IMR-90 (cell line): ENCODE results near the gene AADACL4. TPM values are rescaled to one million over a fixed set of nuclear protein-coding genes. Genes with fewer than 3 reads are reported as not detected.

Source experiments
- ATAC-seq: fragments of 200-7000 bp; cut with Tn5 transposase; 2 replicates; pipeline ENCODE4 v1.9.1; 2020; ENCODE audit warnings: low read depth, mild to moderate bottlenecking, moderate library complexity
- BruUV-seq: library from RNA; stranded (reverse); fragments of 400-500 nt; replicated peaks from 2 replicates; lab custom pipeline; 2021; lab: Mats Ljungman, UMichigan
- CTCF ChIA-PET: fragments of 300-600 bp; formaldehyde crosslinking; extraction: SDS; loops from one replicate; lab custom pipeline; 2021; ENCODE audit warnings: antibody characterized with exemption; lab: Yijun Ruan, JAX
- POLR2A ChIA-PET: fragments of 300-600 bp; sonication (Branson Sonifier 250); formaldehyde crosslinking; loops from one replicate; lab custom pipeline; 2022; ENCODE audit warnings: antibody characterized with exemption; ENCODE audit not compliant: unreplicated experiment; lab: Charles Lee
- DNase-seq: peaks from one replicate; pipeline ENCODE4 v3.0.0; 2013
- H2AFZ ChIP-seq: replicated peaks from 2 replicates; pipeline ENCODE3; 2013; ENCODE audit warnings: low read length, mild to moderate bottlenecking; ENCODE audit not compliant: poor library complexity
- H2AK5ac ChIP-seq: 2 replicates; pipeline ENCODE4 v1.6.1; 2013; ENCODE audit warnings: low read depth, low read length, inconsistent platforms
- H2AK9ac ChIP-seq: replicated peaks from 2 replicates; pipeline ENCODE3; 2013; ENCODE audit warnings: mild to moderate bottlenecking, low read depth, low read length, moderate library complexity; ENCODE audit not compliant: poor library complexity
- H2BK120ac ChIP-seq: 2 replicates; pipeline ENCODE4 v1.6.1; 2013; ENCODE audit warnings: low read depth, low read length, inconsistent platforms
- H2BK15ac ChIP-seq: 3 replicates; pipeline ENCODE4 v1.6.1; 2013; ENCODE audit warnings: low read depth, low read length, inconsistent platforms
- H2BK20ac ChIP-seq: 2 replicates; pipeline ENCODE4 v1.6.1; 2013; ENCODE audit warnings: low read depth, mild to moderate bottlenecking, inconsistent platforms, low read length, moderate library complexity
- H2BK5ac ChIP-seq: 2 replicates; pipeline ENCODE4 v1.6.1; 2013; ENCODE audit warnings: mild to moderate bottlenecking, low read depth, low read length, inconsistent platforms; ENCODE audit not compliant: poor library complexity, severe bottlenecking
- H3K14ac ChIP-seq: replicated peaks from 2 replicates; pipeline ENCODE4 v1.6.1; 2013; ENCODE audit warnings: low read depth, low read length, inconsistent platforms
- H3K18ac ChIP-seq: 2 replicates; pipeline ENCODE4 v1.6.1; 2013; ENCODE audit warnings: low read depth, low read length, control low read depth
- H3K23ac ChIP-seq: 2 replicates; pipeline ENCODE4 v1.6.1; 2013; ENCODE audit warnings: low read depth, low read length, inconsistent platforms
- H3K27ac ChIP-seq: 2 replicates; pipeline ENCODE4 v1.5.1; 2013; ENCODE audit warnings: mild to moderate bottlenecking, control low read depth, low read length; ENCODE audit not compliant: insufficient read depth
- H3K27me3 ChIP-seq: 2 replicates; pipeline ENCODE4 v1.6.1; 2013; ENCODE audit warnings: low read length; ENCODE audit not compliant: control insufficient read depth, insufficient read depth
- H3K36me3 ChIP-seq: 2 replicates; pipeline ENCODE4 v1.6.1; 2013; ENCODE audit warnings: low read length, mixed read lengths; ENCODE audit not compliant: control insufficient read depth, insufficient read depth
- H3K4ac ChIP-seq: 2 replicates; pipeline ENCODE4 v1.6.1; 2013; ENCODE audit warnings: low read depth, low read length, inconsistent platforms
- H3K4me1 ChIP-seq: 2 replicates; pipeline ENCODE4 v1.6.1; 2013; ENCODE audit warnings: low read length, mixed read lengths; ENCODE audit not compliant: control insufficient read depth, insufficient read depth
- H3K4me2 ChIP-seq: 2 replicates; pipeline ENCODE4 v1.6.1; 2013; ENCODE audit warnings: low read depth, mild to moderate bottlenecking, control low read depth, low read length, moderate library complexity
- H3K4me3 ChIP-seq: 2 replicates; pipeline ENCODE4 v1.5.1; 2013; ENCODE audit warnings: low read depth, mild to moderate bottlenecking, control low read depth, low read length, moderate library complexity; ENCODE audit not compliant: insufficient read depth
- H3K56ac ChIP-seq: 2 replicates; pipeline ENCODE4 v1.6.1; 2013; ENCODE audit warnings: low read length, inconsistent platforms; ENCODE audit not compliant: insufficient read depth; ENCODE audit errors: extremely low read depth
- H3K79me1 ChIP-seq, 2 experiments: 2 replicates each; pipeline ENCODE4 v1.6.1; 2013; ENCODE audit warnings: low read length in 2 of 2, inconsistent platforms in 1 of 2, low read depth in 1 of 2
- H3K9ac ChIP-seq: 2 replicates; pipeline ENCODE4 v1.6.1; 2013; ENCODE audit warnings: low read depth, low read length, control low read depth
- H3K9me1 ChIP-seq: 2 replicates; pipeline ENCODE4 v1.6.1; 2013; ENCODE audit warnings: low read length, inconsistent platforms; ENCODE audit not compliant: insufficient read depth
- H3K9me3 ChIP-seq: 2 replicates; pipeline ENCODE4 v1.6.1; 2013; ENCODE audit warnings: low read length; ENCODE audit not compliant: control insufficient read depth, insufficient read depth
- H4K20me1 ChIP-seq: 2 replicates; pipeline ENCODE4 v1.6.1; 2013; ENCODE audit warnings: low read length, inconsistent platforms; ENCODE audit not compliant: insufficient read depth
- H4K5ac ChIP-seq: 2 replicates; pipeline ENCODE4 v1.6.1; 2013; ENCODE audit warnings: mild to moderate bottlenecking, low read depth, low read length, control low read depth
- H4K8ac ChIP-seq, 2 experiments: 2 replicates each; pipeline ENCODE4 v1.6.1; 2013; ENCODE audit warnings: low read depth in 2 of 2, low read length in 2 of 2, control low read depth in 1 of 2, inconsistent platforms in 1 of 2
- H4K91ac ChIP-seq: 2 replicates; pipeline ENCODE4 v1.6.1; 2013; ENCODE audit warnings: low read depth, low read length, inconsistent platforms; ENCODE audit not compliant: insufficient read depth
- BHLHE40 ChIP-seq: fragments of 150-350 bp; IDR thresholded peaks from 2 replicates; pipeline ENCODE4 v1.6.1; 2016; ENCODE audit warnings: mild to moderate bottlenecking, low read depth, low read length
- WGBS, 2 experiments: methylation state at CpG; one replicate each; pipeline versions ENCODE4 v1.1.5 to v1.1.7; 2013; ENCODE audit warnings: missing lambda C conversion rate in 2 of 2; ENCODE audit not compliant: insufficient read length in 1 of 2; ENCODE audit errors: extremely low coverage in 2 of 2; 5-methylcytosine and 5-hydroxymethylcytosine counted together
- dilution Hi-C: fragments of 300-500 bp; cut with HindIII; formaldehyde crosslinking; loops from one replicate; pipeline ENCODE4 v1.14.3; 2018; ENCODE audit warnings: low sequenced_read_pairs; ENCODE audit not compliant: unreplicated experiment
- in situ Hi-C: fragments of 300-500 bp; cut with MboI; formaldehyde crosslinking; loops from 3 replicates; pipeline ENCODE4 v1.14.3; 2019; ENCODE audit warnings: low sequenced_read_pairs, inconsistent platforms, mixed read lengths
- intact Hi-C: fragments of 100-400 bp; cut with micrococcal nuclease; formaldehyde crosslinking; loops from 2 replicates; pipeline ENCODE4 v1.10.0; 2022
- polyA plus RNA-seq, 3 experiments: library from polyadenylated mRNA; depleted of rRNA; stranded (reverse); fragments of >200 nt; gene quantifications; 2 replicates each; pipeline ENCODE4 v1.2.3, GENCODE V29; 2012; ENCODE audit warnings: low replicate concordance in 1 of 3
- total RNA-seq: library from RNA; depleted of rRNA; stranded (reverse); fragments of >200 nt; gene quantifications from 2 replicates; pipeline ENCODE4 v1.2.3, GENCODE V29; 2012
- TF ChIP-seq, protein P1 (sequence below): fragments of 150-350 bp; IDR thresholded peaks from 2 replicates; pipeline ENCODE4 v1.6.1; 2017; ENCODE audit warnings: mild to moderate bottlenecking, antibody characterized with exemption, low read length, low read depth
- TF ChIP-seq, protein P2 (sequence below): conservative IDR thresholded peaks from 2 replicates; pipeline ENCODE4 v1.5.1; 2012; ENCODE audit warnings: mild to moderate bottlenecking, low read depth, low read length, improper control_type of control experiment

Gene AADACL4
- total and polyA plus RNA-seq, 2 of the 4 experiments (the other 2 are of a cell fraction), result not detected

DNA sequence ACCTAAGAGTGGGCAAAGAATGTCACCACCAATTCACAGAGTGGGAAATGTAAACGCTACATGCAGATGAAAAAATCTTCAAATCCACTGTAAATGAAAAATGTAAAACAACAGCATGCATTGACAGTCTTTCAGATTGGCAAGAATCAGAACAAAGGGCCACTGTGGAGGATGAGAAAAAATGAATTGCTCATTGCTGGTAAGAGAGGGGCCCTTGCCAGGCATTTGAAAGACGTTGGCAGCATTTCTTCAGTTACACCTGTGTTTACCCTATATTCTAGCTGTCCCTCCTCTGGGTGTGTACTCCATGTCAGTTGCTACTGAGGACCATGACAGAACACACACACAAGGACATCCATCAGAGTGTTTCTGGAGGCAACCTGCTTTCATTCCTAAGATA lies 46.3 kb downstream of the AADACL4 start:
- dilution Hi-C loops, result no loop called here
- Histone ChIP-seq H3K14ac (no peak overlapping the region), H4K91ac (no peak overlapping the region), H3K56ac (no peak overlapping the region), H4K8ac (no peak overlapping the region), H3K9me3 (no peaks in the 10 kb centered on the region), H3K18ac (no peak overlapping the region), H3K9ac (no peak overlapping the region), H4K5ac (no peak overlapping the region), H3K4me1 (no peaks in the 10 kb centered on the region), H2BK15ac (no peak overlapping the region), H2AK9ac (no peak overlapping the region), H3K9me1 (no peaks in the 10 kb centered on the region), H2AK5ac (no peak overlapping the region), H2BK120ac (no peak overlapping the region), H2BK20ac (no peak overlapping the region), H4K20me1 (no peaks in the 10 kb centered on the region), H3K23ac (no peak overlapping the region), H3K4me2 (no peak overlapping the region), H3K4me3 (no peak overlapping the region), H3K4ac (no peak overlapping the region), H3K36me3 (no peaks in the 10 kb centered on the region), H3K27ac (no peak overlapping the region), H2AFZ (no peak overlapping the region), H3K27me3 (no peaks in the 10 kb centered on the region), H3K79me1 (no peaks in the 10 kb centered on the region), H2BK5ac (no peak overlapping the region)
- intact Hi-C loops, result no loop called here
- TF ChIP-seq BHLHE40, result no peak
- TF ChIP-seq, protein P1, sequence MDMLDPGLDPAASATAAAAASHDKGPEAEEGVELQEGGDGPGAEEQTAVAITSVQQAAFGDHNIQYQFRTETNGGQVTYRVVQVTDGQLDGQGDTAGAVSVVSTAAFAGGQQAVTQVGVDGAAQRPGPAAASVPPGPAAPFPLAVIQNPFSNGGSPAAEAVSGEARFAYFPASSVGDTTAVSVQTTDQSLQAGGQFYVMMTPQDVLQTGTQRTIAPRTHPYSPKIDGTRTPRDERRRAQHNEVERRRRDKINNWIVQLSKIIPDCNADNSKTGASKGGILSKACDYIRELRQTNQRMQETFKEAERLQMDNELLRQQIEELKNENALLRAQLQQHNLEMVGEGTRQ, result no peak
- TF ChIP-seq, protein P2, sequence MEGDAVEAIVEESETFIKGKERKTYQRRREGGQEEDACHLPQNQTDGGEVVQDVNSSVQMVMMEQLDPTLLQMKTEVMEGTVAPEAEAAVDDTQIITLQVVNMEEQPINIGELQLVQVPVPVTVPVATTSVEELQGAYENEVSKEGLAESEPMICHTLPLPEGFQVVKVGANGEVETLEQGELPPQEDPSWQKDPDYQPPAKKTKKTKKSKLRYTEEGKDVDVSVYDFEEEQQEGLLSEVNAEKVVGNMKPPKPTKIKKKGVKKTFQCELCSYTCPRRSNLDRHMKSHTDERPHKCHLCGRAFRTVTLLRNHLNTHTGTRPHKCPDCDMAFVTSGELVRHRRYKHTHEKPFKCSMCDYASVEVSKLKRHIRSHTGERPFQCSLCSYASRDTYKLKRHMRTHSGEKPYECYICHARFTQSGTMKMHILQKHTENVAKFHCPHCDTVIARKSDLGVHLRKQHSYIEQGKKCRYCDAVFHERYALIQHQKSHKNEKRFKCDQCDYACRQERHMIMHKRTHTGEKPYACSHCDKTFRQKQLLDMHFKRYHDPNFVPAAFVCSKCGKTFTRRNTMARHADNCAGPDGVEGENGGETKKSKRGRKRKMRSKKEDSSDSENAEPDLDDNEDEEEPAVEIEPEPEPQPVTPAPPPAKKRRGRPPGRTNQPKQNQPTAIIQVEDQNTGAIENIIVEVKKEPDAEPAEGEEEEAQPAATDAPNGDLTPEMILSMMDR, result no peak
- no TSS peak for BruUV-seq
- WGBS, 2 experiments, result no CpG with 5 or more reads among the region's 2 CpGs
- no peak for ATAC-seq
- no peak for DNase-seq
- POLR2A ChIA-PET, result no interaction called here
- CTCF ChIA-PET, result no interaction called here
- in situ Hi-C loops, result no loop called here
